Ishikawa (cell line): Measurements from ENCODE around the gene RAB6B.

ENCODE experiments used
- CEBPB ChIP-seq: IDR thresholded peaks from 2 replicates; pipeline ENCODE4 v1.6.1; 2012
- EP300 ChIP-seq: IDR thresholded peaks from 2 replicates; pipeline ENCODE4 v1.6.1; 2012; ENCODE audit warnings: borderline replicate concordance
- NFIC ChIP-seq: IDR thresholded peaks from 2 replicates; pipeline ENCODE4 v1.6.1; 2012
- RAD21 ChIP-seq: IDR thresholded peaks from 2 replicates; pipeline ENCODE4 v1.6.1; 2012; ENCODE audit warnings: low read depth
- TCF12 ChIP-seq: IDR thresholded peaks from 2 replicates; pipeline ENCODE4 v1.6.1; 2012; ENCODE audit warnings: low read depth
- TEAD4 ChIP-seq: IDR thresholded peaks from 2 replicates; pipeline ENCODE4 v1.6.1; 2012
- TF ChIP-seq, protein P1 (sequence below): IDR thresholded peaks from 2 replicates; pipeline ENCODE4 v1.6.1; 2012
- TF ChIP-seq, protein P2 (sequence below): IDR thresholded peaks from 2 replicates; pipeline ENCODE4 v1.6.1; 2012

DNA sequence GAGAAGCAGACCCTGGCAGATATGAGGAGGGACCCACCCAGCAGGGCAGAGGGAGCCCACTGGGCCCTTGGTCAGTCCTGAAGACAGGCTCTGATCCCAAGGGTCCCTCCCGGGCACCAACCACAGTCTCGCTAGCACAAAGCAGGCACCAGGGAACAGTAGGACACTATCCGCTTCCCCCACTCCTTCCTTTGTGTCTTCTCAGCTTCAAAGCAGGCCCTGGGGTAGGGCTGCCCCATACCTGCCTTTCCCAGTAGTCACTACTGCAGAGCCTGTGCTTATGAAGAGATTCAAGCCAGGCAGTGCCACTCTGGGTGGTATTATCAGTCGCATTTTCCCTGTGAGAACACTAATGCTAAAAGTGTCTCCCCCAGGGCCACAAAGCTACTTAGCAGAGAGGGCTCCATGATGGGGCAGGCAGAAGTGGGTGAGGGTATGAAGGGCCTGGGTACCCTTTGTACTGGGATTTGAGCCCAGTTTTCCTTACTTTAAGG lies 57.3 kb downstream of the RAB6B start:
- TF ChIP-seq TEAD4 = no peak
- no peak for TF ChIP-seq NFIC
- TF ChIP-seq RAD21 = no peak
- TF ChIP-seq CEBPB = no peak
- TF ChIP-seq, protein P1, sequence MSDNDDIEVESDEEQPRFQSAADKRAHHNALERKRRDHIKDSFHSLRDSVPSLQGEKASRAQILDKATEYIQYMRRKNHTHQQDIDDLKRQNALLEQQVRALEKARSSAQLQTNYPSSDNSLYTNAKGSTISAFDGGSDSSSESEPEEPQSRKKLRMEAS = no peak
- no peak for TF ChIP-seq EP300
- no peak for TF ChIP-seq TCF12
- TF ChIP-seq, protein P2, sequence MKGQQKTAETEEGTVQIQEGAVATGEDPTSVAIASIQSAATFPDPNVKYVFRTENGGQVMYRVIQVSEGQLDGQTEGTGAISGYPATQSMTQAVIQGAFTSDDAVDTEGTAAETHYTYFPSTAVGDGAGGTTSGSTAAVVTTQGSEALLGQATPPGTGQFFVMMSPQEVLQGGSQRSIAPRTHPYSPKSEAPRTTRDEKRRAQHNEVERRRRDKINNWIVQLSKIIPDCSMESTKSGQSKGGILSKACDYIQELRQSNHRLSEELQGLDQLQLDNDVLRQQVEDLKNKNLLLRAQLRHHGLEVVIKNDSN = no peak
